Astrocyte (in vitro differentiated cells and primary cell): ENCODE results near the gene IMMP2L. TPM values are rescaled to one million over a fixed set of nuclear protein-coding genes. Genes with fewer than 3 reads are reported as not detected.
A peak's percentile ranks its signal among the peaks of the same experiment; 100 is the strongest.

Experiments used
- DNase-seq: peaks from one replicate; pipeline ENCODE4 v3.0.0-alpha.2; 2010; ENCODE audit warnings: low read depth
- FAIRE-seq: peaks from 2 replicates; lab custom pipeline; 2011; peaks lifted over from hg19 to GRCh38; lab: Jason Lieb, UNC
- H2AFZ ChIP-seq: 2 replicates; pipeline ENCODE4 v1.6.0; 2012; ENCODE audit warnings: low read depth, low read length, inconsistent platforms
- H3K27ac ChIP-seq: 2 replicates; pipeline ENCODE4 v1.5.1; 2011; ENCODE audit warnings: low read depth, low read length, inconsistent platforms
- H3K27me3 ChIP-seq: 2 replicates; pipeline ENCODE4 v1.6.0; 2011; ENCODE audit warnings: low read length, inconsistent platforms; ENCODE audit not compliant: insufficient read depth
- H3K36me3 ChIP-seq: 2 replicates; pipeline ENCODE4 v1.5.1; 2011; ENCODE audit warnings: low read length, inconsistent platforms; ENCODE audit not compliant: insufficient read depth
- H3K4me1 ChIP-seq: 2 replicates; pipeline ENCODE4 v1.5.1; 2011; ENCODE audit warnings: low read length, inconsistent platforms; ENCODE audit not compliant: insufficient read depth
- H3K4me2 ChIP-seq: 2 replicates; pipeline ENCODE4 v1.6.0; 2012; ENCODE audit warnings: low read length, inconsistent platforms
- H3K4me3 ChIP-seq: 2 replicates; pipeline ENCODE4 v1.5.1; 2011; ENCODE audit warnings: low read depth, mild to moderate bottlenecking, low read length, inconsistent platforms; ENCODE audit not compliant: insufficient read depth
- H3K79me2 ChIP-seq: 2 replicates; pipeline ENCODE4 v1.6.0; 2012; ENCODE audit warnings: mild to moderate bottlenecking, low read length, inconsistent platforms; ENCODE audit not compliant: insufficient read depth
- H3K9ac ChIP-seq: 2 replicates; pipeline ENCODE4 v1.6.0; 2012; ENCODE audit warnings: mild to moderate bottlenecking, low read length, inconsistent platforms
- H3K9me3 ChIP-seq: 2 replicates; pipeline ENCODE4 v1.5.1; 2012; ENCODE audit warnings: low read depth, mild to moderate bottlenecking, low read length, inconsistent platforms; ENCODE audit not compliant: insufficient read depth
- H4K20me1 ChIP-seq: 2 replicates; pipeline ENCODE4 v1.6.0; 2012; ENCODE audit warnings: low read length, inconsistent platforms; ENCODE audit not compliant: insufficient read depth
- H3K27ac Mint-ChIP-seq: one replicate; pipeline ENCODE4 v1.8.0; 2021; ENCODE audit warnings: mild to moderate bottlenecking, mixed read lengths; ENCODE audit not compliant: unreplicated experiment
- H3K27me3 Mint-ChIP-seq: one replicate; pipeline ENCODE4 v1.8.0; 2021; ENCODE audit warnings: low read depth, mixed read lengths; ENCODE audit not compliant: unreplicated experiment
- H3K36me3 Mint-ChIP-seq: one replicate; pipeline ENCODE4 v1.8.0; 2021; ENCODE audit warnings: low read depth, mixed read lengths; ENCODE audit not compliant: unreplicated experiment
- H3K4me1 Mint-ChIP-seq: one replicate; pipeline ENCODE4 v1.8.0; 2021; ENCODE audit warnings: low read depth, mixed read lengths; ENCODE audit not compliant: unreplicated experiment
- H3K4me3 Mint-ChIP-seq: one replicate; pipeline ENCODE4 v1.8.0; 2021; ENCODE audit warnings: mild to moderate bottlenecking, moderate library complexity, mixed read lengths; ENCODE audit not compliant: unreplicated experiment
- H3K9me3 Mint-ChIP-seq: one replicate; pipeline ENCODE4 v1.8.0; 2021; ENCODE audit warnings: mild to moderate bottlenecking, mixed read lengths; ENCODE audit not compliant: unreplicated experiment
- EZH2 ChIP-seq: IDR thresholded peaks from 2 replicates; pipeline ENCODE4 v1.6.1; 2012; ENCODE audit warnings: mild to moderate bottlenecking, low read length, inconsistent platforms; ENCODE audit not compliant: insufficient read depth
- total RNA-seq: library from RNA; stranded (reverse); gene quantifications from 2 replicates; pipeline ENCODE4 v1.2.1, GENCODE V29; 2021
- TF ChIP-seq, protein P1 (sequence below): IDR thresholded peaks from 2 replicates; pipeline ENCODE4 v1.5.1; 2011; ENCODE audit warnings: low read depth, mild to moderate bottlenecking, inconsistent platforms, low read length, moderate library complexity; ENCODE audit not compliant: insufficient read depth

The IMMP2L gene
- total RNA-seq, 1 donor from 2014 or later, result 13.8 TPM

DNA sequence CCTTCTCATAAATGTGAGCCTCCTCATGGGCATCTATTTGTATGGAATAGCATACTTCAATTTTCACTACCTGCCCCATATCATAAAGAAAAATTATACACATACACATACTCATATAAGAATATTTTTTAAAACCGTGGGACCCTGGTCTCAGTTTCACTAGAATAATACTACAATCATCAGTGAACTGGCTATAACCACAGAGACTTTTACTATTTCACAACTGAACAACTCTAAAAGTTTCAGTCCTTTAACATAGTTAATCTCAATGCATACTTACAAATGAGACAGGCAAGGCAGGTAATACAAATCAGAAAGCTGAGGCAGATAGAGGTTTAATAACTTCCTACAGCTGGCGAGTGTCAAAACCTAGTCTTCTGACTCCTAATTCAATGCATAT, 388.3 kb downstream of the IMMP2L start:
- no peak overlapping the region for H3K4me2 ChIP-seq
- H3K27ac Mint-ChIP-seq, result no peak overlapping the region
- FAIRE-seq, result no peak

DNA sequence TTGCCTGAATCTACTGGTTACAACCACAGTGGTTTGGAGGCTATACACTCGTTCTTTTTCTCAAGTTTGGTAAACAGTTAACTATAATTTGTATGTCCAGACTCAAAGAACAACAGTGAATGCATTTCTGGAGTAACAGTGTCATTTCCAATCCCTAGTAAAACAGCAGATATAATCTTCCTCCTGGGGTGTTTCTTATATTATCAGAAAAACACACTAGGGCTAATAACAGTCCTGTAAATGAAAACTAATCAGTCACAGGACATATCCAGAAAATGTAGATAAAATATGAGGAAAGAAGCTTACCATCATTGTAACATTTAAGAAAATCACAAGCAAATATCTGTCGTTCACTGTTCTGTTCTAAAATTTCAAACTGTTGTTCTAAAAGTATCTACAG, 388.8 kb downstream of the IMMP2L start:
- H3K27ac Mint-ChIP-seq, result no peak overlapping the region
- H3K4me3 Mint-ChIP-seq, result no peak overlapping the region
- H3K79me2 ChIP-seq, result no peaks in the 10 kb centered on the region
- no peak overlapping the region for H3K4me3 ChIP-seq
- DNase-seq (no peak), FAIRE-seq (no peak)
- no peak overlapping the region for H3K27ac ChIP-seq
- peaks cover 4% of the 10 kb centered on the region for H3K9me3 Mint-ChIP-seq
- H3K4me1 Mint-ChIP-seq, result peaks cover 8% of the 10 kb centered on the region
- H3K4me1 ChIP-seq, result no peaks in the 10 kb centered on the region
- no peak overlapping the region for H3K4me2 ChIP-seq
- no peaks in the 10 kb centered on the region for H4K20me1 ChIP-seq
- H3K36me3 ChIP-seq, result no peaks in the 10 kb centered on the region
- TF ChIP-seq EZH2, result no peak
- TF ChIP-seq, protein P1, sequence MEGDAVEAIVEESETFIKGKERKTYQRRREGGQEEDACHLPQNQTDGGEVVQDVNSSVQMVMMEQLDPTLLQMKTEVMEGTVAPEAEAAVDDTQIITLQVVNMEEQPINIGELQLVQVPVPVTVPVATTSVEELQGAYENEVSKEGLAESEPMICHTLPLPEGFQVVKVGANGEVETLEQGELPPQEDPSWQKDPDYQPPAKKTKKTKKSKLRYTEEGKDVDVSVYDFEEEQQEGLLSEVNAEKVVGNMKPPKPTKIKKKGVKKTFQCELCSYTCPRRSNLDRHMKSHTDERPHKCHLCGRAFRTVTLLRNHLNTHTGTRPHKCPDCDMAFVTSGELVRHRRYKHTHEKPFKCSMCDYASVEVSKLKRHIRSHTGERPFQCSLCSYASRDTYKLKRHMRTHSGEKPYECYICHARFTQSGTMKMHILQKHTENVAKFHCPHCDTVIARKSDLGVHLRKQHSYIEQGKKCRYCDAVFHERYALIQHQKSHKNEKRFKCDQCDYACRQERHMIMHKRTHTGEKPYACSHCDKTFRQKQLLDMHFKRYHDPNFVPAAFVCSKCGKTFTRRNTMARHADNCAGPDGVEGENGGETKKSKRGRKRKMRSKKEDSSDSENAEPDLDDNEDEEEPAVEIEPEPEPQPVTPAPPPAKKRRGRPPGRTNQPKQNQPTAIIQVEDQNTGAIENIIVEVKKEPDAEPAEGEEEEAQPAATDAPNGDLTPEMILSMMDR, result no peak
- H3K27me3 Mint-ChIP-seq, result no peaks in the 10 kb centered on the region
- no peaks in the 10 kb centered on the region for H3K27me3 ChIP-seq
- no peaks in the 10 kb centered on the region for H3K36me3 Mint-ChIP-seq
- no peak overlapping the region for H3K9ac ChIP-seq
- no peaks in the 10 kb centered on the region for H3K9me3 ChIP-seq
- H2AFZ ChIP-seq, result no peak overlapping the region

More for the DNA sequence above, 388.3 kb downstream of the IMMP2L start:
- no peaks in the 10 kb centered on the region for H3K4me1 ChIP-seq
- Mint-ChIP-seq H3K4me1 (peaks cover 8% of the 10 kb centered on the region), H3K4me3 (no peak overlapping the region), H3K9me3 (peaks cover 4% of the 10 kb centered on the region), H3K36me3 (no peaks in the 10 kb centered on the region), H3K27me3 (no peaks in the 10 kb centered on the region)
- H3K9me3 ChIP-seq, result no peaks in the 10 kb centered on the region
- no peaks in the 10 kb centered on the region for H3K36me3 ChIP-seq
- no peak for TF ChIP-seq EZH2
- TF ChIP-seq, protein P1, result no peak
- no peak overlapping the region for H3K27ac ChIP-seq
- no peak overlapping the region for H3K4me3 ChIP-seq
- no peak for DNase-seq
- H2AFZ ChIP-seq, result no peak overlapping the region
- no peak overlapping the region for H3K9ac ChIP-seq
- H3K27me3 ChIP-seq, result no peaks in the 10 kb centered on the region
- no peaks in the 10 kb centered on the region for H4K20me1 ChIP-seq
- H3K79me2 ChIP-seq, result no peaks in the 10 kb centered on the region

DNA sequence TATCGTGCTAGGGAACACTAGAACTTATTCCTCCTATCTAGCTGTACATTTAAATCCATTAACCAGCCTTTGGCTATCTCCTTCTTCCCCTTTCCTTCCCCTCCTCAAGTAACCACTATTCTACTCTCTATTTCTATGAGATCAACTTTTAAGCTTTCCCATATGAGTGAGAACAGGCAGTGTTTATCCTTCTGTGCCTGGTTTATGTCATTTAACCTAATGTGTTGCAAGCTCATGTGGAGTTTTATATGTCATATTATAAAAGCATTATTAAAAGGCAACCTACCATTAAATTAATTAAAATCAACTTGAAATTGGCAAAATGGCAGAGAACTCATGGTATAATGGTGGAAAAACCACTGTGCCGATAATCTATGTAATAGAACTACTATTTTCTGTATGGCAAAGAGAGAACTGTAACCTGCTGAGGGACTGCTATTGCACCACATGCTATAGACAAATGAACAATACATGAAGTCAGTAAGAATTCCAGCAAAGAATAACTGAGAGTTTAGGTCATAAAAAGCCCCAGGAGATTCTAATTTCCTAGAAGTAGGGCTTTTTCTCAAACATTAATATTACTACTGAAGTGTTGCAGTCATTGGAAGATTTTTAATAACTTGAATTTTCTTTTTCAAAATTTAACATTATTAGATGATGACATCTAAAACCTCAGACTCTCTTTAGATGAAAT, 389.6 kb downstream of the IMMP2L start:
- Histone ChIP-seq H3K79me2 (no peaks in the 10 kb centered on the region), H3K9me3 (no peaks in the 10 kb centered on the region), H3K4me3 (no peak overlapping the region), H3K27ac (no peak overlapping the region), H4K20me1 (no peaks in the 10 kb centered on the region), H3K36me3 (no peaks in the 10 kb centered on the region), H3K27me3 (no peaks in the 10 kb centered on the region), H3K9ac (no peak overlapping the region), H2AFZ (no peak overlapping the region), H3K4me1 (no peaks in the 10 kb centered on the region), H3K4me2 (no peak overlapping the region)
- H3K9me3 Mint-ChIP-seq, result peaks cover 4% of the 10 kb centered on the region
- peaks cover 8% of the 10 kb centered on the region for H3K4me1 Mint-ChIP-seq
- no peak for DNase-seq
- TF ChIP-seq EZH2, result no peak
- TF ChIP-seq, protein P1, result no peak
- no peaks in the 10 kb centered on the region for H3K36me3 Mint-ChIP-seq
- no peak for FAIRE-seq
- H3K27ac Mint-ChIP-seq, result peak overlapping the region; percentile 16
- H3K27me3 Mint-ChIP-seq, result no peaks in the 10 kb centered on the region
- no peak overlapping the region for H3K4me3 Mint-ChIP-seq
